Measurements from ENCODE around the gene GNG12.

DNA sequence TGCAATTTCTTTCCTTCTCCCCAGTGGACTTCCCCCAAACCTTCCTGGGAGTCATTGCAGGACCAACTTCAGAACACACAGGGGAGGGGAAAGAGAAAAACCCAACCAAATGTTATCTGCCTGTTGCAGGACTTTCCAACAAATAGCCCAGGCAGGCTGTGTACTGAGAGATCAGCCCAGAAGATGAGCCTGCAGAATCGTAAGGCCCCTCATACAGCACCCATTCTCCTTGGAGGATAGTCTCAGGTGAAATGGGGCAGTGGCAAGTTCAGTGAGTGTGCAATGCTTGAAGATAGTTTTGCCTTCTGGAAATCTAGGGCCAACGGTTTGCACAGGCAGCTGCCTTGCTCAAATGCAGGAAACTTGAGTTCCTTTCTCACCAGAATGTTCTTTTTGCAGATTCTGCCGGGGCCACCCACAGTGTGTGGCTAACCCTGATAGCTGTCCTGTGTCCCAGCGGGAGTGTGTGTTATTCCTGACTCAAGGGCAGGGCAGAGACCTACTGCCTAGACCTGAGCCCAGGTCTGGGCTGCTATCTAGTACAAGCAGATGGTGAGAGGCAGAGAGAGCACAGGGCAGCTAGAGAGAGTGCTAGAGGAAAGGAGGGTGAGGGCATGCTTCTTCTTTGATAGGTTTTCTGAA lies 99.5 kb downstream of the GNG12 start:
- TF ChIP-seq CTCF (conservative IDR thresholded peaks at IDR 0.05; ENCODE audit: low read length) (no peak), EZH2phosphoT487 (IDR thresholded peaks at IDR 0.05; ENCODE audit: borderline replicate concordance) (no peak)
